UCSD-AML1 (cell line): ENCODE measurements around the gene BARX1.
"Not testable (repeated sequence)": the region's sequence is repeated elsewhere in the genome, so short reads cannot be mapped to it uniquely, and the experiment has no call there.

Source experiments
- DNase-seq: peaks from one replicate; lab custom pipeline; 2025; ENCODE audit not compliant: unreplicated experiment; lab: John Stamatoyannopoulos, UW

Gene BARX1

GRCh38 chr9:93967020-93967803, 12.1 kb upstream of the BARX1 start:
- DNase-seq, result no peak

- DNase-seq, result no peak
Observed at GRCh38 chr9:93965830-93966577, 10.8 kb upstream of the BARX1 start.

- DNase-seq, result no peak
Observed at GRCh38 chr9:93964685-93965084, 9.5 kb upstream of the BARX1 start.

- DNase-seq, result no peak
Observed at GRCh38 chr9:93963969-93964368, 8.8 kb upstream of the BARX1 start.

- DNase-seq, result not testable (repeated sequence)
Observed at GRCh38 chr9:93963489-93963888, 8.3 kb upstream of the BARX1 start.

GRCh38 chr9:93962561-93963440, 7.6 kb upstream of the BARX1 start:
- DNase-seq, result peak; percentile 74

GRCh38 chr9:93962017-93962416, 6.9 kb upstream of the BARX1 start:
- DNase-seq, result no peak

GRCh38 chr9:93960971-93961841, 6.1 kb upstream of the BARX1 start:
- DNase-seq, result no peak

GRCh38 chr9:93960221-93960970, 5.2 kb upstream of the BARX1 start:
- DNase-seq, result no peak

GRCh38 chr9:93959739-93960154, 4.6 kb upstream of the BARX1 start:
- DNase-seq, result no peak

- DNase-seq, result peak; percentile 26
Observed at GRCh38 chr9:93958819-93959682, 3.9 kb upstream of the BARX1 start.

GRCh38 chr9:93958121-93958818, 3.1 kb upstream of the BARX1 start:
- DNase-seq, result no peak

GRCh38 chr9:93955981-93956784, 1.0 kb upstream of the BARX1 start:
- DNase-seq, result no peak

- DNase-seq, result no peak
Observed at GRCh38 chr9:93954434-93955061, 607 bp downstream of the BARX1 start.

GRCh38 chr9:93953496-93954433, 1.4 kb downstream of the BARX1 start:
- DNase-seq, result no peak
